K562 (cell line): ENCODE measurements around the gene UIMC1. TPM values are rescaled to one million over a fixed set of nuclear protein-coding genes. Genes with fewer than 3 reads are reported as not detected.

Experiments
- ATAC-seq: fragments of 200-7000 bp; cut with Tn5 transposase; 3 replicates; pipeline ENCODE4 v1.9.1; 2020; ENCODE audit warnings: moderate library complexity
- BruUV-seq: library from RNA; stranded (reverse); fragments of 400-500 nt; replicated peaks from 2 replicates; lab custom pipeline; 2021; lab: Mats Ljungman, UMichigan
- CTCF ChIA-PET: fragments of 300-600 bp; formaldehyde crosslinking; extraction: SDS; loops from one replicate; lab custom pipeline; 2021; ENCODE audit warnings: low intra/inter-chr PET ratio; lab: Yijun Ruan, JAX
- POLR2A ChIA-PET: fragments of 300-600, 350-650 bp; sonication (Branson Sonifier 250); formaldehyde crosslinking; extraction: SDS; loops from one replicate; lab custom pipeline; 2021; ENCODE audit warnings: antibody characterized with exemption, inconsistent platforms; lab: Yijun Ruan, JAX
- DNase-seq, 4 experiments: peaks; one replicate each; pipeline versions ENCODE4 v3.0.0 to v3.0.0-alpha.2; 2011 to 2018; ENCODE audit warnings: low spot score in 3 of 4, mixed read lengths in 3 of 4; ENCODE audit errors: extremely low read depth in 1 of 4
- FAIRE-seq: peaks from 2 replicates; lab custom pipeline; 2011; peaks lifted over from hg19 to GRCh38; lab: Jason Lieb, UNC
- H2AFZ ChIP-seq: 2 replicates; pipeline ENCODE4 v1.6.0; 2011; ENCODE audit warnings: low read depth, low read length, control low read depth, inconsistent platforms
- H3K27ac ChIP-seq: fragments of 200-600 bp; 3 replicates; pipeline ENCODE4 v1.8.0; 2011; ENCODE audit warnings: low read depth, mild to moderate bottlenecking, control low read depth, inconsistent platforms, low read length, moderate library complexity, mixed read lengths; ENCODE audit errors: extremely low read depth
- H3K27me3 ChIP-seq, 2 experiments: fragments of 300-600 bp in 1 of 2; 2 replicates in 1 of 2; 3 replicates in 1 of 2; pipeline versions ENCODE4 v1.6.0 to v1.8.0; 2011; ENCODE audit warnings: inconsistent platforms in 2 of 2, low read length in 2 of 2, mild to moderate bottlenecking in 1 of 2, mixed read lengths in 1 of 2, moderate library complexity in 1 of 2; ENCODE audit not compliant: control insufficient read depth in 2 of 2, insufficient read depth in 2 of 2
- H3K36me3 ChIP-seq: fragments of 300-600 bp; 3 replicates; pipeline ENCODE4 v1.8.0; 2011; ENCODE audit warnings: mild to moderate bottlenecking, low read length, inconsistent platforms; ENCODE audit not compliant: control insufficient read depth, insufficient read depth
- H3K4me1 ChIP-seq, 2 experiments: fragments of 200-600 bp in 1 of 2; replicated peaks in 1 of 2; 2 replicates in 1 of 2; 3 replicates in 1 of 2; pipeline versions ENCODE4 v1.5.1 to v1.8.0; 2011; ENCODE audit warnings: inconsistent platforms in 2 of 2, low read length in 2 of 2, mild to moderate bottlenecking in 1 of 2, mixed read lengths in 1 of 2, moderate library complexity in 1 of 2; ENCODE audit not compliant: control insufficient read depth in 2 of 2, insufficient read depth in 2 of 2
- H3K4me2 ChIP-seq: 2 replicates; pipeline ENCODE4 v1.6.1; 2011; ENCODE audit warnings: low read length, control low read depth, inconsistent platforms, mixed read lengths; ENCODE audit not compliant: insufficient read depth
- H3K4me3 ChIP-seq: fragments of 200-600 bp; sonication (generic), shearing (Covaris generic); 2 replicates; pipeline ENCODE4 v1.5.1; 2016; ENCODE audit warnings: control low read depth, inconsistent platforms
- H3K79me2 ChIP-seq: fragments of 200-600 bp; 3 replicates; pipeline ENCODE4 v1.8.0; 2011; ENCODE audit warnings: low read length, inconsistent platforms; ENCODE audit not compliant: control insufficient read depth, insufficient read depth
- H3K9ac ChIP-seq, 2 experiments: 2 replicates each; pipeline versions ENCODE4 v1.6.0 to v1.6.1; 2011; ENCODE audit warnings: low read depth in 2 of 2, low read length in 2 of 2, control low read depth in 1 of 2, inconsistent platforms in 1 of 2, mild to moderate bottlenecking in 1 of 2, mixed read lengths in 1 of 2; ENCODE audit not compliant: insufficient read depth in 1 of 2
- H3K9me1 ChIP-seq: one replicate; pipeline ENCODE4 v1.6.0; 2011; ENCODE audit warnings: inconsistent platforms, mild to moderate bottlenecking, low read length, moderate library complexity; ENCODE audit not compliant: control insufficient read depth, insufficient read depth
- H3K9me3 ChIP-seq: replicated peaks from 2 replicates; pipeline ENCODE4 v1.5.1; 2011; ENCODE audit warnings: low read depth, low read length, inconsistent platforms; ENCODE audit not compliant: control insufficient read depth, insufficient read depth
- H4K20me1 ChIP-seq: replicated peaks from 2 replicates; pipeline ENCODE4 v1.6.1; 2011; ENCODE audit warnings: low read length, inconsistent platforms, mixed read lengths; ENCODE audit not compliant: control insufficient read depth, insufficient read depth
- CCAR2 ChIP-seq: fragments of 200-400 bp; formaldehyde crosslinking; IDR thresholded peaks from 2 replicates; pipeline ENCODE4 v1.6.1; 2017; ENCODE audit warnings: mild to moderate bottlenecking, low read depth, low read length
- DNMT1 ChIP-seq: fragments of 450-650 bp; IDR thresholded peaks from 2 replicates; pipeline ENCODE4 v1.6.1; 2016; ENCODE audit warnings: antibody characterized with exemption, mild to moderate bottlenecking
- TAF1 ChIP-seq: IDR thresholded peaks from 2 replicates; pipeline ENCODE4 v1.6.1; 2011; ENCODE audit warnings: mild to moderate bottlenecking, low read length, moderate library complexity; ENCODE audit not compliant: insufficient read depth, control insufficient read depth, severe bottlenecking; ENCODE audit errors: extremely low read depth
- VEZF1 ChIP-seq: fragments of 200-800 bp; sonication (Bioruptor generic); IDR thresholded peaks from 2 replicates; pipeline ENCODE4 v1.6.1; 2017; ENCODE audit warnings: missing genetic modification characterization, missing compliant biosample characterization
- WGBS: fragments of 100-300 bp; shearing (Covaris generic); methylation state at CpG from one replicate; pipeline ENCODE4 v1.1.6; 2016; ENCODE audit warnings: low coverage, mixed read lengths; ENCODE audit not compliant: insufficient coverage; ENCODE audit errors: missing lambda C conversion rate; 5-methylcytosine and 5-hydroxymethylcytosine counted together
- in situ Hi-C: fragments of 300-500 bp; cut with MboI; formaldehyde crosslinking; loops from 4 replicates; pipeline ENCODE4 v1.15.0; 2018; ENCODE audit warnings: inconsistent platforms, mixed read lengths
- intact Hi-C: fragments of 100-400 bp; cut with micrococcal nuclease; formaldehyde crosslinking; loops from 2 replicates; pipeline ENCODE4 v1.14.2; 2022
- polyA plus RNA-seq, 8 experiments: library from polyadenylated mRNA; depleted of rRNA in 4 of 8; stranded (reverse) in 5 of 8; unstranded in 3 of 8; fragments of >200 nt; fragmentation: Nextera tagmentation in 2 of 8; fragmentation: Illumina TruSeq in 1 of 8; extraction: Ambion mirVana in 2 of 8; extraction: Trizol in 1 of 8; gene quantifications; 2 replicates each; pipeline versions ENCODE4 v1.2.1 to v1.2.3, GENCODE V29; 2011 to 2014; ENCODE audit warnings: inconsistent platforms in 1 of 8, missing spikeins in 1 of 8
- total RNA-seq, 7 experiments: library from RNA; depleted of rRNA in 6 of 7; stranded (reverse); fragments of >200 nt in 6 of 7; fragmentation: Illumina TruSeq in 2 of 7; extraction: Trizol in 2 of 7; gene quantifications; 2 replicates each; pipeline versions ENCODE4 v1.2.1 to v1.2.3, GENCODE V29; 2011 to 2021; ENCODE audit warnings: low replicate concordance in 1 of 7

UIMC1 gene
- total and polyA plus RNA-seq, 9 of the 15 experiments (the other 6 are each of a cell fraction or from before 2014, with no cell fraction given) = 14.9 to 51.7 (median 36.8) TPM

GRCh38 chr5:176980818-176981217, 25.8 kb downstream of the UIMC1 start:
- no peak overlapping the region for H3K4me3 ChIP-seq
- FAIRE-seq (no peak), ATAC-seq (no peak), DNase-seq (no peak)
- ChIA-PET CTCF (no interaction called here), POLR2A (interaction anchor here (0.8 to 1.9 kb wide), 2 partner anchors 10 to 12 kb away, joined by 3 to 5 read pairs; no protein-coding TSS in a partner anchor)
- no peak overlapping the region for H3K27ac ChIP-seq
- H3K9ac ChIP-seq = no peak overlapping the region
- peaks cover 46% of the 10 kb centered on the region for H3K36me3 ChIP-seq
- in situ Hi-C loops = no loop called here
- H3K4me1 ChIP-seq = no peaks in the 10 kb centered on the region; a peak in 2 of 5 replicates
- H3K79me2 ChIP-seq = peaks cover 44% of the 10 kb centered on the region
- H3K9me3 ChIP-seq = no peaks in the 10 kb centered on the region
- no peak overlapping the region for H3K4me2 ChIP-seq
- H3K27me3 ChIP-seq = no peaks in the 10 kb centered on the region
- intact Hi-C loops = no loop called here
- WGBS = 88% methylated on average over 6 of the region's 7 CpGs
- H4K20me1 ChIP-seq = no peaks in the 10 kb centered on the region
- BruUV-seq = no TSS peak
- no peak overlapping the region for H2AFZ ChIP-seq
- no peak for TF ChIP-seq CCAR2
- TF ChIP-seq TAF1 = no peak
- H3K9me1 ChIP-seq = no peaks in the 10 kb centered on the region

GRCh38 chr5:176979669-176980068, 26.9 kb downstream of the UIMC1 start:
- H3K4me1 ChIP-seq = no peaks in the 10 kb centered on the region; a peak in 2 of 5 replicates
- H3K9ac ChIP-seq = no peak overlapping the region
- DNase-seq (no peak), ATAC-seq (no peak), FAIRE-seq (no peak)
- no peaks in the 10 kb centered on the region for H3K9me3 ChIP-seq
- intact Hi-C loops = no loop called here
- POLR2A ChIA-PET = interaction anchor here (0.6 kb wide), 1 partner anchor 26 kb away, joined by 3 read pairs; no protein-coding TSS in a partner anchor
- no peak overlapping the region for H3K4me2 ChIP-seq
- no peaks in the 10 kb centered on the region for H3K27me3 ChIP-seq
- peaks cover 54% of the 10 kb centered on the region for H3K36me3 ChIP-seq
- CTCF ChIA-PET = no interaction called here
- no peak overlapping the region for H3K27ac ChIP-seq
- no peak overlapping the region for H3K4me3 ChIP-seq
- TSS peak; percentile 23 for BruUV-seq
- 90% methylated on average over 3 of the region's 3 CpGs for WGBS
- H4K20me1 ChIP-seq = no peaks in the 10 kb centered on the region
- peaks cover 34% of the 10 kb centered on the region for H3K79me2 ChIP-seq
- in situ Hi-C loops = no loop called here
- H3K9me1 ChIP-seq = no peaks in the 10 kb centered on the region
- no peak overlapping the region for H2AFZ ChIP-seq
- TF ChIP-seq VEZF1 (CRISPR knock-in tag) (no peak), DNMT1 (no peak)
